NCI-H187 (cell line): ENCODE data around the gene ATP2B3.

Experiments used
- DNase-seq, 2 experiments: peaks; one replicate each; lab custom pipeline; 2025; lab: John Stamatoyannopoulos, UW

ATP2B3 gene

GRCh38 chrX:153517423-153517822 is at the start of gene ATP2B3:
Gene ATP2B3, plus strand, starts transcription at chrX:153517642. Its CDS starts 18,606 bp downstream, at chrX:153536248.
- DNase-seq = no peak

DNA sequence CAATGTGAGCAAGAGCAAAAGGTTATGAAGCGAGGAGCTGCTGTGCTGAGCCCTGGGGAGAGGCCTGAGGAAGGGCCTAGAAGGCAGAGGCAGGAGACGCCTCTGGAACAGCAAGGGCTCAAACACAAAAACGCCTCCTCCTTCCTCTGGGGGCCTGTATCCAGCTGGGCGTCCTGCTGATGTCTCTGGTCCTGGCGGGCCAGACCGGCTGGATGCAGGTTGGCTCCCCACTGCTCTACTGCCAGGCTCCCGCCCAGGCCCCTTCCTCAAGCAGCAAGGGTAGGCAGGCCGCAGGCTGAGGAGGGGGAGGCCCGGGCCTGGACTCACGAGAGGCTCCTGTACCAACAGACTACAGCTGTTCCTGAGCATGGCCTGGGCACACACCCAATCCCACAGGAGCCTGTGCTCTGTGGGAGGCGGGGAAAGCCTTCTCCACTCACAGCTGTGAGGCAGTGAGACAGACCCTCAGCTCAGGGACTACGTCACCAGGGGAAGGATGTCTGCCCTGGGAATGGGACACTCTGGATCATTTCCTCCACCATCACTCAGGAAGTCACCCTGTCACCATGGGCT is 49.3 kb upstream of the ATP2B3 start:
- DNase-seq = no peak

GRCh38 chrX:153469811-153470410 is 47.5 kb upstream of the ATP2B3 start:
- no peak for DNase-seq

- DNase-seq = peak; percentile 87 to 95
Observed at GRCh38 chrX:153470411-153471363, 46.8 kb upstream of the ATP2B3 start, which contains the start of gene HAUS7. Gene HAUS7, minus strand, starts transcription at chrX:153470576. Its CDS starts 19 bp downstream, at chrX:153470557.

DNA sequence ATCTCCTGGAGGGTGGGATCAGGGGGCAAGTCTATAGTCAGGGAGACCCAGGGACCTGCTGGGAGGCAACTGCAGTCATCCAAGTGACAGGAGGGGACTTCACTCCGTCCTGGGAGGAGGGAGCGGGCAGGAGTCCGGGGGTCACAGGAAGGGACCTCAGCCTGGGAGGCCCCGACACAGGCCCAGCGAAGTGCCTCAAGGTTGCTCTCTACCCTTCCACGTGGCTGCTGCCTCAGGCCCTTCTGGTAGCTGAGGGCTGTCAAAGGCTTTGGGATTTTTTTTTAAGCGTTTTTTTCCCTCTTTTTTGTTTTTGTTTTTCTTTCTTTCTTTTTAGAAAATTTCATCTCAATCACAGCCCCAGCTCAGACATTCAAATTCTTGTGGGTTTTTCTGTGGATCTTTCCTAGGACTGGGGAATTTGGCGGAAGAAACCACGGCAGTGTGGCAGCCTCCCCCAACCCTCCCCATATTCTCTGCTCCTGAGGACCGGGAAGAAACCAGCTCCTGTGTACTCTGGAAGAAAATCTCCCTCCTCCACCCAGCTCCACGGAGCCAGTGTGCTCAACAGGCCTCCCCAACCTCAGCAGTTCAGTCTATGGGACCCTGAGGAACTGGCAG is 45.7 kb upstream of the ATP2B3 start:
- no peak for DNase-seq

DNA sequence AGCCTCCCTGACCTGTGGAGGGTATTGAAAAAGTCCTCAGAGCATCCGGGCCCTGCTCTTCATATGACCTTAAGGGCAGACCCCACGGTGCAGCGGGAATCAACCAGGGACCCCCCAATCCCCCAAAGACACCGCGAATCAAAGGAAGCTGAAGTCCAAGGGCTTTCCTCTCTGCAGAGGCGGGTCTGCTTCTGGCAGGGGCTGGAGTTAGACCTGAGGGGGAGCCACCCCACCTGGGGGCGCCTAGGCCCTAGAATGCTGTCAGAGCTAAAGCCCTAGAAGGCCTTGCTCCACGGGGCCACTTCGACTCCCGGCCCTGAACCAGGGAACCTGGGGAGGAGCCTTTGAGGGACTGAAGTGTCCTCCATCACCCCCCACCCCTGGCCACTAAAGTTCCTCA is 44.3 kb upstream of the ATP2B3 start:
- no peak for DNase-seq

DNA sequence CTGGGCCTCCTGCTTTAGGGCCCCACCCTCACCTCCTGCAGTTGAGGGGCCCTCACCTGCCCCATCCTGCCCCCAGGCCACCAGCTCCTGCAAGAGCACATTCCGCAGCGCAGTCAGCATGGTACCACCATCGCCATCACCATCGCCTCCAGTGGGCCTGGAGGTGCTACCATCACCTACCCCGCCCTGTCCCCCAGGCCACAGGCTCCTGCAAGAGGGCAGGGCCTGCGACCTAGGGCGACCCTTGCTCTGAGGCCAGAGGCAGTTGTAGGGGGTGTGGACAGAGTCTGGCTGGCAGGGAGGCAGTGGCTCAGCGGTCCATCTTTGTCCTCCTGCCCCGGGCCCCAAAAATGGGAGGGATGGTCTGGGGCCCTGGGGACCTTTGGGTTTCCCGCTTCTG is 43.2 kb upstream of the ATP2B3 start:
- no peak for DNase-seq

- no peak for DNase-seq
Observed at GRCh38 chrX:153474718-153475117, 42.7 kb upstream of the ATP2B3 start.

DNA sequence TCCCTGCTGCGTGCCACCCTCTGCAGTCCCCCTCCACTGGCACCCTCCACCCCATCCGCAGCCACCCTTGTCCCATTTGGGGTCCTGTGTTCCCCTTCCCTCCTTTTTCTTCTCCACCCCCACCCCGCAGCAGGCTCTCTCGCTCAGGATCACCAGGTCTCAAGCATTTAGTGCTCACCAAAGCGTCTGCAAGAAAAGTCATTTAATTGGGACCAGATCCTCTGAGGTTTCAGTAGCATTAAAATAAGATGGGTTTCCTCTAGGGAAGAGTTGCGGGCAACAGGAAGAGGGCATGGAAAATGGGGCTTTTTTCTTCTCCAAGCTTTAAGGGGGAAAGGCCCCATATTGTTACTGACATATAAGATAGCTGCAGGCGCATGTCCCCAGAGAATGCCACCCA is 42.2 kb upstream of the ATP2B3 start:
- no peak for DNase-seq

- DNase-seq = no peak
Observed at GRCh38 chrX:153475751-153476281, 41.6 kb upstream of the ATP2B3 start.

GRCh38 chrX:153476666-153477363 is 40.6 kb upstream of the ATP2B3 start:
- no peak for DNase-seq

- DNase-seq = no peak
Observed at GRCh38 chrX:153477364-153477857, 40.0 kb upstream of the ATP2B3 start.

DNA sequence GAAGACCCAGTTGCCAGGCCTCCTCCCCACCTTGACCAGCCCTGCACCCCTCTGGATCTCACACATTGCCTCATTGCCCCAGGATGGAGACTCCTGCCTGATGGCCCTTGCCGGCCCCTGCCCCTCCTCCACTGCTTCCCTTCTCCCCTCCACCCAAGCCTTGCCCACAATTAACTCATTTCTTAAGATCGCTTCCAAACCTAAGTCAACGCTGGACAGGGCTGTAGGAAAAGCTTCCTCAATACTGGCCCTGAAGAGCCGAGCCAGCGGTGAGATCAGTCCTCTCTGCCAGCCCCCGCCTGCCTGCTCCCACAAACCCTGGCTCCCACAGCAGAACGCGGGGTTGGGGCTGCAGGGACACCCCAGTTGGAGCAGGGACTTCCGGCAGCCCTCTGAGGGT is 39.5 kb upstream of the ATP2B3 start:
- no peak for DNase-seq

DNA sequence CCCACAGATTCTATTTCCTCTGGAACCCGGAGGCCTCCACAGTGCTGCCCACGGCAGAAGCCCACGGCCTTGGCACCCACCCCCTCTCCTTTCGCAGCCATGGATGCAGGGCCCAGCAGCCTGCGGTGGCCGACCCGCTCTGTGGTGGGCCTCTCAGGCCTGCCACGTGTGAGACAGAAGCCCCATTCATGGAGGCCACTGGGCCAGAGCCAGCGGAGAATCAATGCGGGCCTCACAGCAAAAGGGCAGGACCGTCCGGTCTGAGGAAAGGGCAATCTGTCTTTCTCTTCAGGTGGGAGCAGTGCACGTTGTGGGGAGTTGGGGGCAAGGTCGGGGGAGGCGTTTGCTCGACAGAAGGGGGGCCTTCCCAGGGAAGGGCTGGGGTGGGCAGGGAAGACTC is 38.7 kb upstream of the ATP2B3 start:
- DNase-seq = no peak

- DNase-seq = no peak
Observed at GRCh38 chrX:153481043-153481442, 36.4 kb upstream of the ATP2B3 start.

DNA sequence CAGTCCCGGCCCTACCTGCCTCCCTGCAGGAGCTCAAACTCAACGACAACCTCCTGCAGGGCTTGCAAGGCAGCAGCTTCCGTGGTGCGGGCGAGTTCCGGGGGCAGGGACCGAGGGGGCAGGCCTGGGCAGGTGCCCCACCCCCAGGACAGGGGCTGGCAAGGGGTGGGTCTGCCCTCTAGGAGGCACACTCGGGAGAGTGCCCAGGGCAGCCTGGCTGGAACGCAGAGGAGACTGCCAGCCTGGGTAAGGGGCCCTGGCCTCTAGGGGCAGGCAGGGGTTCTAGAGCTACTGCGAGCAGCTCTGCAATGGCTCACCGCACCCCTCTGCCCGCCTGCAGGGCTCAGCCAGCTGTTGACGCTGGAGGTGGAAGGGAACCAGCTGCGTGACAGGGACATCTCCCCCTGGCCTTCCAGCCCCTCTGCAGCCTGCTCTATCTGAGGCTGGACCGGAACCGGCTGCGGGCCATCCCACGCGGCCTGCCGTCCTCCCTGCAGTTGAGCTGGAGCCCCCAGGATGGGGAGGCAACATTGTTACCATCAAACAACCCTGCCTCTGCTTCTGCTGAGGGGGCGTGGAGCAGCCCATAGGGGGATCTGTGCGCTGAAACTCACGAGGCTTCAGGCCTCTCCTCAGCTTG is 34.9 kb upstream of the ATP2B3 start:
- DNase-seq = no peak

DNA sequence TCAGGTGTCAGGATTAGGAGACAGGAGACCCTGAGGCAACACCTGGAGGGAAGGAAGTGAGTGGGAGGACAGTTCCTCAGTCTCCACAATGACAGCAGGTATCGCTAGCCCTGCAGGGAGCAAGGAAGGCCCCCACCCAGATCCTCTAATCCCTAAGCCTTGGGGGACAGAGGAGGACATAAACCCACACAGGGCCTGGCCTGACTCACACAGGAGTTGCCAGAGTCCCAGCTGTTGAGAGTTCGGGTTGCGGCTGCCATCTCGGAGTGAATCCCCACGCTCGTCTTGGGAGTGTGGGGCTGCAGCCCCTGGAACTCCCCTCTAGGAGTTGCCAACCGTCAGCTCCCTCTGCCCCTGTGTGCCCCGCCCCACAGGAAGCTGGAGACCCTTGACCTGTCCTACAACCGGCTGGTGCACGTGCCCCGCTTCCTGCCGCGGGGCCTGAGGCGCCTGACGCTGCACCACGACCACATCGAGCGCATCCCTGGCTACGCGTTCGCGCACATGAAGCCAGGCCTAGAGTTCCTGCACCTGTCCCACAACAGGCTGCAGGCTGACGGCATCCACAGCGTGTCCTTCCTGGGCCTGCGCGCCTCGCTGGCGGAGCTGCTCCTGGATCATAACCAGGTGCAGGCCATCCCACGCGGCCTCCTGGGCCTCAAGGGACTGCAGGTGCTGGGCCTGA is 31.9 kb upstream of the ATP2B3 start:
- DNase-seq = no peak

- DNase-seq = no peak
Observed at GRCh38 chrX:153486171-153486570, 31.3 kb upstream of the ATP2B3 start.

DNA sequence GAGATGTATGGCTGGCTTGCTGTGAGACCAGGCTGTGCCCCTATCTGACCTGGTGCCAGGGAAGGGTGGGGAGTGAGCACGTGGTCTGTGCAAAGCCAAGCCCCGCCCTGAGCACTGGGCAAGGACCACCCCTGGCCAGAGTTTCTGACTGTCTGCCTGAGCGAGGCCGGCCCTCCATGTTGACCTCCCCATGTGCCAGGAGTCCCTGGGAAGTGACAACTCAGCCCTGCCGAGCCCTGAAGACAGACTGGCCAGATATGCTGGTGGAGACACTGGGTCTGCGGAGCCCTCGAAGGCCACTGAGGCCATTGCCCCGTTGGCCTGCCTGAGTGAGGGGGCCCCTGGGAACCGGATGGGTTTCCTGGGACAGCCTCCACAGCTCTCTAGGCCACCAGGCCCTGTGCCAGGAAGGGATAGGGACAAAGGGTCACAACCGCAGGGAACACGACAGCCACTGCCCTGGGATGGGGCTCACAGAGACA is 29.8 kb upstream of the ATP2B3 start:
- DNase-seq = no peak
